A673 (cell line): ENCODE data around the gene ACOXL. TPM values are rescaled to one million over a fixed set of nuclear protein-coding genes. Genes with fewer than 3 reads are reported as not detected.
"Not testable (repeated sequence)": the region's sequence is repeated elsewhere in the genome, so short reads cannot be mapped to it uniquely, and the experiment has no call there.

Source experiments
- Bru-seq: library from RNA; stranded (reverse); fragments of 400-500 nt; gene quantifications from one replicate; lab custom pipeline; 2021; lab: Mats Ljungman, UMichigan
- BruChase-seq, 2 experiments: library from RNA; stranded (reverse); fragments of 400-500 nt; gene quantifications; one replicate each; lab custom pipeline; 2021; lab: Mats Ljungman, UMichigan
- BruUV-seq: library from RNA; stranded (reverse); fragments of 400-500 nt; replicated peaks from 2 replicates; lab custom pipeline; 2021; lab: Mats Ljungman, UMichigan
- CTCF ChIA-PET: fragments of 300-600 bp; sonication (Branson Sonifier 250); formaldehyde crosslinking; loops from one replicate; lab custom pipeline; 2022; ENCODE audit warnings: antibody characterized with exemption; lab: Charles Lee
- POLR2A ChIA-PET: fragments of 300-600 bp; sonication (Branson Sonifier 250); formaldehyde crosslinking; loops from one replicate; lab custom pipeline; 2022; ENCODE audit warnings: antibody characterized with exemption; ENCODE audit not compliant: low non-redundant PET; lab: Charles Lee
- DNase-seq: peaks from one replicate; pipeline ENCODE4 v3.0.0-alpha.2; 2015; ENCODE audit warnings: low spot score
- H3K27ac ChIP-seq: fragments of 200-600 bp; sonication (generic); 2 replicates; pipeline ENCODE4 v1.5.1; 2016; ENCODE audit warnings: mixed run types, low read depth, mild to moderate bottlenecking, mixed read lengths, antibody characterized with exemption, low read length; ENCODE audit not compliant: poor library complexity, severe bottlenecking
- H3K27me3 ChIP-seq: fragments of 200-600 bp; sonication (generic); replicated peaks from 2 replicates; pipeline ENCODE4 v1.6.1; 2017; ENCODE audit warnings: mixed run types, low read depth, mild to moderate bottlenecking, mixed read lengths, antibody characterized with exemption, low read length; ENCODE audit not compliant: insufficient read depth, poor library complexity
- H3K36me3 ChIP-seq: fragments of 200-600 bp; sonication (generic); 2 replicates; pipeline ENCODE4 v1.6.1; 2016; ENCODE audit warnings: mixed run types, mild to moderate bottlenecking, mixed read lengths, antibody characterized with exemption, low read length; ENCODE audit not compliant: insufficient read depth, poor library complexity, severe bottlenecking
- H3K4me1 ChIP-seq: fragments of 200-600 bp; sonication (generic); 2 replicates; pipeline ENCODE4 v1.6.1; 2017; ENCODE audit warnings: mixed run types, mild to moderate bottlenecking, mixed read lengths, antibody characterized with exemption, low read length; ENCODE audit not compliant: insufficient read depth, poor library complexity, severe bottlenecking
- H3K4me3 ChIP-seq: fragments of 200-600 bp; sonication (generic); 2 replicates; pipeline ENCODE4 v1.5.1; 2016; ENCODE audit warnings: low read depth, mixed run types, mild to moderate bottlenecking, mixed read lengths, low read length; ENCODE audit not compliant: poor library complexity, severe bottlenecking
- H3K9me3 ChIP-seq: fragments of 200-600 bp; sonication (generic); 2 replicates; pipeline ENCODE4 v1.6.1; 2016; ENCODE audit warnings: mixed run types, low read depth, mild to moderate bottlenecking, mixed read lengths, antibody characterized with exemption, low read length; ENCODE audit not compliant: poor library complexity, severe bottlenecking
- EZH2 ChIP-seq: fragments of 200-600 bp; sonication (generic); IDR thresholded peaks from 2 replicates; pipeline ENCODE4 v1.6.1; 2017; ENCODE audit warnings: borderline replicate concordance, low read depth, mild to moderate bottlenecking, mixed read lengths, antibody characterized with exemption, low read length; ENCODE audit not compliant: poor library complexity, severe bottlenecking
- intact Hi-C: fragments of 100-400 bp; cut with micrococcal nuclease; formaldehyde crosslinking; loops from one replicate; pipeline ENCODE4 v1.10.0; 2022; ENCODE audit not compliant: unreplicated experiment
- long read RNA-seq: library from polyadenylated mRNA; stranded (forward); transcript quantifications from one replicate; pipeline ENCODE4 v2.0.0, GENCODE V29; 2022
- total RNA-seq: library from RNA; stranded (reverse); gene quantifications from 2 replicates; pipeline ENCODE4 v1.2.3, GENCODE V29; 2021
- TF ChIP-seq, protein P1 (sequence below): fragments of 300-800, 200-600 bp; sonication (generic); conservative IDR thresholded peaks from 2 replicates; pipeline ENCODE4 v1.5.1; 2017; ENCODE audit warnings: low read depth, mild to moderate bottlenecking, antibody characterized with exemption, low read length, moderate library complexity, mixed read lengths

The ACOXL gene
- total RNA-seq (0.13 TPM in 1 of 2 replicates, not detected in the other), Bru-seq, nascent RNA (percentile 0 among the genes with signal in this experiment), BruChase-seq, experiment 1, labeled RNA remaining after a 2-hour chase (percentile 1 among the genes with signal in this experiment), BruChase-seq, experiment 2, labeled RNA remaining after a 6-hour chase (percentile 0 among the genes with signal in this experiment)
- long read RNA-seq = 0 reads

DNA sequence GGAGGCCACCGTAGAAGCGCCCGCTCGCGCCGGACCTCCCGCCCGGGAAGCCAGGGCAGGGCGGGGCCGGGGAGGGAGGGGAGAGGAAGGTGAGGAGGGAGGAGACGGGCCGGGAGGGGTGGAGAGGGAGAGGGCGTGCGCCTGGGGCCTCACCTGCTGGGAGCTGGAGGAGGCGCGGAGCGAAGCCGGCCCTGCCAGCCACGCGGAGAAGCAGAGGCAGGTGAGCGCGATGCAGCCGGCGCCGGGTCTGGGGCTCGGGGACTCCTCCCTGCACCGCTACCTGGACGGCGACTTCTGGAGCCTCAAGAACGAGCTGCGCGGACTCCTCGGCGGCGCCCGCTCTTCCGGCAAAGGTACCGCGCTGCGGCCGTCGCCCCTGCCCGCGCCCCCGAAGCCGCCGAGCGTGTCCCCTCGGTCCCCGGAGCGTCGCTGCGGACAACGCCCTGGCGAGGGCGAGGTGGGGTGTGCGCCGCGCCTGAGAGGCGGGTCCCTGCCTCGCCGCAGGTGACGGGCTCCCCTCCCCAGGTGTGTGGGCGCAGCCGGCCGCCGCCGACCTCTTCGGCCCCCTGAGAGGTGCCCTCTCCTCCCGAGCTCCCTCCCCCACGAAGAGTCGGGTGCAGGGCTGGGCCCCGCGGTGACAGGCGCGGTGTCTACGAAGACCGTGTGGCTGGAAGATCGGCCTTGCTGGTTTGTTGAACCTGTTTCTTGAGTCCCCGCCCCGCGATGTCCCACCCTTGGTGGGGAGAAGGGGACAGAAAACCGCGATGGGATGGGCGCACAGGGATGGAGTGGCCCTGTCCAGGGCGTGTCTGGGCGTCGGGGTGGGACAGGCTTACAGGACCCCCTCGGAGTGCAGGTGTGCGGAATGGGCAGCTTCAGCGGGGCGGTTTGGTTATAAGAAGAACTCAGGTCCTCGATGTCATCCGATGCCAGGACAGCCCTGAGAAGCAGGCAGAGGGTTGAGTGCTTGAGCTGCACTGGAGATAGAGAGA is at the start of gene ACOXL:
TSS of gene ACOXL (plus strand) at position 152 of the 992 bp plus-strand sequence. CDS start 35,817 bp downstream, outside the sequence.
- BruUV-seq = no TSS peak
- H3K27me3 ChIP-seq = peaks cover 74% of the 10 kb centered on the region
- H3K27ac ChIP-seq = no peak within 1 kb of the TSS
- intact Hi-C loops = no loop called here
- POLR2A ChIA-PET = no interaction called here
- no peaks in the 10 kb centered on the region for H3K36me3 ChIP-seq
- CTCF ChIA-PET = no interaction called here
- peaks cover 6% of the 10 kb centered on the region for H3K4me1 ChIP-seq
- TF ChIP-seq, protein P1, sequence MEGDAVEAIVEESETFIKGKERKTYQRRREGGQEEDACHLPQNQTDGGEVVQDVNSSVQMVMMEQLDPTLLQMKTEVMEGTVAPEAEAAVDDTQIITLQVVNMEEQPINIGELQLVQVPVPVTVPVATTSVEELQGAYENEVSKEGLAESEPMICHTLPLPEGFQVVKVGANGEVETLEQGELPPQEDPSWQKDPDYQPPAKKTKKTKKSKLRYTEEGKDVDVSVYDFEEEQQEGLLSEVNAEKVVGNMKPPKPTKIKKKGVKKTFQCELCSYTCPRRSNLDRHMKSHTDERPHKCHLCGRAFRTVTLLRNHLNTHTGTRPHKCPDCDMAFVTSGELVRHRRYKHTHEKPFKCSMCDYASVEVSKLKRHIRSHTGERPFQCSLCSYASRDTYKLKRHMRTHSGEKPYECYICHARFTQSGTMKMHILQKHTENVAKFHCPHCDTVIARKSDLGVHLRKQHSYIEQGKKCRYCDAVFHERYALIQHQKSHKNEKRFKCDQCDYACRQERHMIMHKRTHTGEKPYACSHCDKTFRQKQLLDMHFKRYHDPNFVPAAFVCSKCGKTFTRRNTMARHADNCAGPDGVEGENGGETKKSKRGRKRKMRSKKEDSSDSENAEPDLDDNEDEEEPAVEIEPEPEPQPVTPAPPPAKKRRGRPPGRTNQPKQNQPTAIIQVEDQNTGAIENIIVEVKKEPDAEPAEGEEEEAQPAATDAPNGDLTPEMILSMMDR = no peak
- peak; percentile 95 for TF ChIP-seq EZH2
- no peaks in the 10 kb centered on the region for H3K9me3 ChIP-seq
- H3K4me3 ChIP-seq = no peak within 1 kb of the TSS
- DNase-seq = no peak

DNA sequence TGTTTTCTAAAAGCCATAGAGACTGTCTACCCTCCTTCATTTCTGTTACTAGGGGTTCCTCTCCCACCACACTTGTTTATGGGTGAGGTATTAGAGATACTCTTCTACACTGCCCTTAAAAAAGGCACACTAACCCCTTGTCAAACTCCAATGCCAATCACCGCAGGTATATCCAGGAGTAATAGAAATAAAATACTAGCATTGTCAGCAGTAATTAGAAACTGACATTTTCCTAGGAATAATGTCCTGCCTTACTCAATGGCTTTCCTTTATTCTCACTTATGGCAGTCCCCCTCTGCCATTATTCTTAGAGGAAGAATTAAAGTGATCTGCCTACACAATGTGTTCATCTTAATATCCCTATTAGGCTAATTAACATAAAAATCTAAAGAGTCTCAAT is 49.5 kb upstream of the ACOXL start:
- BruUV-seq = no TSS peak
- DNase-seq = no peak
- H3K4me1 ChIP-seq = peaks cover 8% of the 10 kb centered on the region
- ChIA-PET POLR2A (interaction anchor here (0.6 kb wide), 1 partner anchor 942 kb away, joined by 3 read pairs; no protein-coding TSS in a partner anchor), CTCF (no interaction called here)
- H3K9me3 ChIP-seq = peaks cover 6% of the 10 kb centered on the region
- H3K27me3 ChIP-seq = no peaks in the 10 kb centered on the region
- intact Hi-C loops = no loop called here
- no peak for TF ChIP-seq EZH2
- no peaks in the 10 kb centered on the region for H3K36me3 ChIP-seq
- H3K27ac ChIP-seq = no peak overlapping the region
- H3K4me3 ChIP-seq = no peak overlapping the region

DNA sequence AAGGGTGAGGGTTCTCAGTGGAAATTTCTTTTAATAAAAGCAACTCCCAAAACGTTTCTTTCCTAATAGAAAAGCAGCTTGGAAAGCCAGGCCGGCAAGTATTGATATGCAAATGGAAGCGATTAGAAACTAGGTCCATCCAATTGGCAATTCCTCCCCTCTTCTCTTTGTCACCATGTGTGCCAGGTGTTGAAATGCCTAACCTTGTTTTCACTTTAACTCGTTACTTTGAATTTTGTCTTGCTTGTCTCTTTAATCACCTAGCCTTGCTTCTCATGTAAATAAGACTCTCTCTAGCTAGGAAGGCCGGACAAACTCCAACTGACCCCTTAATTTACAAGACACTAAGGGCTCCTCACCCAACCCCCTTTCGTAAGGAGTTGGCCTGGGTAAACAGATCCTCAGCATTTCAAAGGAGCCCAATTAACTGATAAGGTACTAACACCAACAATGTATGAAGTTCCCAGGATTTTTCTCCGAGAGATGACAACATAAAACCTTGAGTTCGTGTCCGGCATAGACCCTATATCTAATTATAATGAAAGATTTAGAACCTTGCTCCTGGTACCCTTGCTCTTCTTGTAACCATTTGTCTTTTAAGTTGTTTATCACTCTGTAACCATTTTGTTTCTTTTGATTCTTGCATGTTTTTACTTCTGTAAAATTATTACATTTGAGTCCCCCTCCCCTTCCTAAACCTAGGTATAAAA is 44.4 kb upstream of the ACOXL start:
- DNase-seq, CTCF ChIA-PET, H3K27ac ChIP-seq, H3K4me1 ChIP-seq, H3K4me3 ChIP-seq, H3K27me3 ChIP-seq, intact Hi-C loops, H3K36me3 ChIP-seq, POLR2A ChIA-PET, H3K9me3 ChIP-seq, BruUV-seq: not testable (repeated sequence)
